ENCODE data around the gene ESYT3. TPM values are rescaled to one million over a fixed set of nuclear protein-coding genes. Genes with fewer than 3 reads are reported as not detected.

The ESYT3 gene
- total and polyA plus RNA-seq, 2 experiments from 2014 or later: 3.5 to 8.2 TPM

GRCh38 chr3:138470687-138471086, 36.3 kb downstream of the ESYT3 start:
- Mint-ChIP-seq H3K4me1 (peaks cover 6% of the 10 kb centered on the region; the same call in 2 of the 3 replicates), H3K27ac (no peak overlapping the region), H3K9me3 (no peaks in the 10 kb centered on the region), H3K4me3 (no peak overlapping the region), H3K27me3 (ENCODE audit: insufficient read depth, low read depth, poor library complexity) (no peaks in the 10 kb centered on the region), H3K36me3 (ENCODE audit: low read depth) (no peaks in the 10 kb centered on the region; the same call in 2 of the 3 replicates)
- Histone ChIP-seq H2AFZ (no peak overlapping the region), H3K4me3 (no peak overlapping the region), H3K79me2 (replicated peaks; ENCODE audit: insufficient read depth) (no peaks in the 10 kb centered on the region), H3K27ac (ENCODE audit: low read depth) (no peak overlapping the region), H4K20me1 (replicated peaks; ENCODE audit: insufficient read depth) (0 out of 2 replicates have a peak, but pooled peaks cover 3% of the 10 kb centered on the region), H3K36me3 (ENCODE audit: insufficient read depth) (no peaks in the 10 kb centered on the region), H3K4me2 (no peak overlapping the region), H3K27me3 (ENCODE audit: insufficient read depth) (no peaks in the 10 kb centered on the region), H3F3A (replicated peaks; ENCODE audit: low read depth) (no peaks in the 10 kb centered on the region), H3K4me1 (ENCODE audit: insufficient read depth) (no peaks in the 10 kb centered on the region), H3K9me2 (ENCODE audit: insufficient read depth) (no peaks in the 10 kb centered on the region)
- no peak for TF ChIP-seq ZNF114 (CRISPR knock-in tag; IDR thresholded peaks at IDR 0.05)
- no peak for TF ChIP-seq CREB1 (CRISPR knock-in tag; IDR thresholded peaks at IDR 0.05; ENCODE audit: low read depth)
- no peak for TF ChIP-seq ETS1 (IDR thresholded peaks at IDR 0.05)
- TF ChIP-seq STAT1 (IDR thresholded peaks at IDR 0.05; ENCODE audit: unreplicated experiment): no peak
- no peak for TF ChIP-seq JUNB (IDR thresholded peaks at IDR 0.05; ENCODE audit: unreplicated experiment)
- DNase-seq (ENCODE audit: low spot score) (no peak), ATAC-seq (no peak)

GRCh38 chr3:138471481-138471880, 37.1 kb downstream of the ESYT3 start:
- no peaks in the 10 kb centered on the region for H3K27me3 ChIP-seq (ENCODE audit: insufficient read depth)
- H3K4me1 ChIP-seq (ENCODE audit: insufficient read depth): no peaks in the 10 kb centered on the region
- H3K27ac ChIP-seq (ENCODE audit: low read depth): no peak overlapping the region
- Mint-ChIP-seq H3K9me3 (no peaks in the 10 kb centered on the region), H3K27ac (no peak overlapping the region), H3K36me3 (ENCODE audit: low read depth) (no peaks in the 10 kb centered on the region; the same call in 2 of the 3 replicates), H3K4me1 (peaks cover 5% of the 10 kb centered on the region; the same call in 2 of the 3 replicates), H3K27me3 (ENCODE audit: insufficient read depth, low read depth, poor library complexity) (no peaks in the 10 kb centered on the region), H3K4me3 (no peak overlapping the region)
- no peak overlapping the region for H3K4me2 ChIP-seq
- ATAC-seq: no peak
- no peak overlapping the region for H3K4me3 ChIP-seq
- no peak overlapping the region for H2AFZ ChIP-seq
- no peaks in the 10 kb centered on the region for H3F3A ChIP-seq (replicated peaks; ENCODE audit: low read depth)
- no peak for DNase-seq (ENCODE audit: low spot score)
- no peaks in the 10 kb centered on the region for H3K79me2 ChIP-seq (replicated peaks; ENCODE audit: insufficient read depth)
- H3K36me3 ChIP-seq (ENCODE audit: insufficient read depth): no peaks in the 10 kb centered on the region
- 0 out of 2 replicates have a peak, but pooled peaks cover 3% of the 10 kb centered on the region for H4K20me1 ChIP-seq (replicated peaks; ENCODE audit: insufficient read depth)
- no peaks in the 10 kb centered on the region for H3K9me2 ChIP-seq (ENCODE audit: insufficient read depth)
- TF ChIP-seq EZH2 (IDR thresholded peaks at IDR 0.05; ENCODE audit: low read depth, unreplicated experiment) (no peak), ZNF114 (CRISPR knock-in tag; IDR thresholded peaks at IDR 0.05) (no peak), POLR2AphosphoS5 (IDR thresholded peaks at IDR 0.05; ENCODE audit: low read depth) (no peak), REST (IDR thresholded peaks at IDR 0.05; ENCODE audit: unreplicated experiment) (no peak), CREB1 (CRISPR knock-in tag; IDR thresholded peaks at IDR 0.05; ENCODE audit: low read depth) (no peak), JUNB (IDR thresholded peaks at IDR 0.05; ENCODE audit: unreplicated experiment) (no peak), ZNF331 (CRISPR knock-in tag; IDR thresholded peaks at IDR 0.05; ENCODE audit: low read depth) (no peak), EZH2phosphoT487 (IDR thresholded peaks at IDR 0.05; ENCODE audit: unreplicated experiment) (no peak), STAT1 (IDR thresholded peaks at IDR 0.05; ENCODE audit: unreplicated experiment) (no peak), NANOG (IDR thresholded peaks at IDR 0.05; ENCODE audit: borderline replicate concordance) (no peak)
- TF ChIP-seq, protein P1, sequence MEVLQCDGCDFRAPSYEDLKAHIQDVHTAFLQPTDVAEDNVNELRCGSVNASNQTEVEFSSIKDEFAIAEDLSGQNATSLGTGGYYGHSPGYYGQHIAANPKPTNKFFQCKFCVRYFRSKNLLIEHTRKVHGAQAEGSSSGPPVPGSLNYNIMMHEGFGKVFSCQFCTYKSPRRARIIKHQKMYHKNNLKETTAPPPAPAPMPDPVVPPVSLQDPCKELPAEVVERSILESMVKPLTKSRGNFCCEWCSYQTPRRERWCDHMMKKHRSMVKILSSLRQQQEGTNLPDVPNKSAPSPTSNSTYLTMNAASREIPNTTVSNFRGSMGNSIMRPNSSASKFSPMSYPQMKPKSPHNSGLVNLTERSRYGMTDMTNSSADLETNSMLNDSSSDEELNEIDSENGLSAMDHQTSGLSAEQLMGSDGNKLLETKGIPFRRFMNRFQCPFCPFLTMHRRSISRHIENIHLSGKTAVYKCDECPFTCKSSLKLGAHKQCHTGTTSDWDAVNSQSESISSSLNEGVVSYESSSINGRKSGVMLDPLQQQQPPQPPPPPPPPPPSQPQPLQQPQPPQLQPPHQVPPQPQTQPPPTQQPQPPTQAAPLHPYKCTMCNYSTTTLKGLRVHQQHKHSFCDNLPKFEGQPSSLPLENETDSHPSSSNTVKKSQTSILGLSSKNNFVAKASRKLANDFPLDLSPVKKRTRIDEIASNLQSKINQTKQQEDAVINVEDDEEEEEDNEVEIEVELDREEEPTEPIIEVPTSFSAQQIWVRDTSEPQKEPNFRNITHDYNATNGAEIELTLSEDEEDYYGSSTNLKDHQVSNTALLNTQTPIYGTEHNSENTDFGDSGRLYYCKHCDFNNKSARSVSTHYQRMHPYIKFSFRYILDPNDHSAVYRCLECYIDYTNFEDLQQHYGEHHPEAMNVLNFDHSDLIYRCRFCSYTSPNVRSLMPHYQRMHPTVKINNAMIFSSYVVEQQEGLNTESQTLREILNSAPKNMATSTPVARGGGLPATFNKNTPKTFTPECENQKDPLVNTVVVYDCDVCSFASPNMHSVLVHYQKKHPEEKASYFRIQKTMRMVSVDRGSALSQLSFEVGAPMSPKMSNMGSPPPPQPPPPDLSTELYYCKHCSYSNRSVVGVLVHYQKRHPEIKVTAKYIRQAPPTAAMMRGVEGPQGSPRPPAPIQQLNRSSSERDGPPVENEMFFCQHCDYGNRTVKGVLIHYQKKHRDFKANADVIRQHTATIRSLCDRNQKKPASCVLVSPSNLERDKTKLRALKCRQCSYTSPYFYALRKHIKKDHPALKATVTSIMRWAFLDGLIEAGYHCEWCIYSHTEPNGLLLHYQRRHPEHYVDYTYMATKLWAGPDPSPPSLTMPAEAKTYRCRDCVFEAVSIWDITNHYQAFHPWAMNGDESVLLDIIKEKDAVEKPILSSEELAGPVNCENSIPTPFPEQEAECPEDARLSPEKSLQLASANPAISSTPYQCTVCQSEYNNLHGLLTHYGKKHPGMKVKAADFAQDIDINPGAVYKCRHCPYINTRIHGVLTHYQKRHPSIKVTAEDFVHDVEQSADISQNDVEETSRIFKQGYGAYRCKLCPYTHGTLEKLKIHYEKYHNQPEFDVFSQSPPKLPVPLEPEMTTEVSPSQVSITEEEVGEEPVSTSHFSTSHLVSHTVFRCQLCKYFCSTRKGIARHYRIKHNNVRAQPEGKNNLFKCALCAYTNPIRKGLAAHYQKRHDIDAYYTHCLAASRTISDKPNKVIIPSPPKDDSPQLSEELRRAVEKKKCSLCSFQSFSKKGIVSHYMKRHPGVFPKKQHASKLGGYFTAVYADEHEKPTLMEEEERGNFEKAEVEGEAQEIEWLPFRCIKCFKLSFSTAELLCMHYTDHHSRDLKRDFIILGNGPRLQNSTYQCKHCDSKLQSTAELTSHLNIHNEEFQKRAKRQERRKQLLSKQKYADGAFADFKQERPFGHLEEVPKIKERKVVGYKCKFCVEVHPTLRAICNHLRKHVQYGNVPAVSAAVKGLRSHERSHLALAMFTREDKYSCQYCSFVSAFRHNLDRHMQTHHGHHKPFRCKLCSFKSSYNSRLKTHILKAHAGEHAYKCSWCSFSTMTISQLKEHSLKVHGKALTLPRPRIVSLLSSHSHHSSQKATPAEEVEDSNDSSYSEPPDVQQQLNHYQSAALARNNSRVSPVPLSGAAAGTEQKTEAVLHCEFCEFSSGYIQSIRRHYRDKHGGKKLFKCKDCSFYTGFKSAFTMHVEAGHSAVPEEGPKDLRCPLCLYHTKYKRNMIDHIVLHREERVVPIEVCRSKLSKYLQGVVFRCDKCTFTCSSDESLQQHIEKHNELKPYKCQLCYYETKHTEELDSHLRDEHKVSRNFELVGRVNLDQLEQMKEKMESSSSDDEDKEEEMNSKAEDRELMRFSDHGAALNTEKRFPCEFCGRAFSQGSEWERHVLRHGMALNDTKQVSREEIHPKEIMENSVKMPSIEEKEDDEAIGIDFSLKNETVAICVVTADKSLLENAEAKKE (CRISPR knock-in tag; IDR thresholded peaks at IDR 0.05): no peak
